GM19351 (cell line): ENCODE results near the gene CDH4.

Source experiments
- ATAC-seq: cut with Tn5 transposase; IDR thresholded peaks from one replicate; pipeline ENCODE4 v1.9.1; 2021; ENCODE audit warnings: mild to moderate bottlenecking, moderate library complexity; ENCODE audit not compliant: unreplicated experiment

CDH4 gene

DNA sequence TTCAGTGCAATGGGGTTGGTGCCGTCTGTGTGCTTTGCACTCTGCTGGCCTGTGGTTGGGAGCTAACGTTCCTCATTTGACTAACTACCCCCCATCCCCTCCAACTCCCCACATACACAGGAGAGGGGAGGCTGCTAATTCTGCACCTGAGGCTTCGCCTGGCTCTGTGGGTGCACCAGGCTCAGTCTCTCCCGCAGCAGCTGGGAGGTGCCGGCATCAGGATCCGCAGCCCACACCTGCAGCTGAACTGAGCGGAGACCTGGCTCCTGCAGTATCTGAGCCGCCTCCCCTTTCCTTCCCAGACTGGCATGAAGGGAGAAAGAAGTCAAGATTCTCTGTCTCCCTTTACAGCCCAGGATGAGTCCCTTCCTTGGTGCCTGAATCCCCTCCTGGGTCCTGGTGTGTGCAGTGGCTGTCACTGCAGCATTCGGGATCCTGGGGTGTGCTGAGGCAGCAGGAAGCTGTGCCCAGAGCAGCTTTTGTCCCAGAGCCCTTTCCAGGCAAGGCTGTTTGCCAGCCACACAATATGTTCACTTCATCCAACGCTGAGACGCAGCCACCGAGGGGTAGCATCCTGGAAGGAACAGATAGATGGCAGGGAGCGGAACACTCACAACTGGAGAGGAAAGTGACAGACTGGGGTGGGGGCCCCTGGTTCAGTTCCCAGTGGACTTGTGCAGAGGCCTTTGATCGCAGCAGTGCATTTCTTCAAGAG lies 70.2 kb downstream of the CDH4 start:
- ATAC-seq: no peak

DNA sequence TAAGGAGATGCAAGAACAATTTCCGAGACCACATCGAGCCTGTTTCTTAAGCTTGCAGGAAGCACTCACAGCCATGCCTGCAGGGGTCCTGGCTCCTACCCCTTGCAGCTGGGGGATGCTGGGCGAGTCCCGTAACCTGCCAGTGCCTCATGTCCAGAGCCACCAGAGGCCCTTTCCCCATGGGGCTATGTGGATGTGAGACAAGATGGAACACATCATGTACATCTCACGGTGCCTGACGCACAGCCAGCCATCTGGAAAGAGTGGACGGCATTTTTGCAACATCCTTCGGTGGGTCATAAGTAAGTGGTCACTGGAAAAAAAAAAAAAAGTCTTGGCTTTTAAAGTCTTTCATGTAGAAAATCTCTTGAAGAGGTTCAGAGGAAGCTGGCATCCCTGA lies 72.8 kb downstream of the CDH4 start:
- no peak for ATAC-seq

DNA sequence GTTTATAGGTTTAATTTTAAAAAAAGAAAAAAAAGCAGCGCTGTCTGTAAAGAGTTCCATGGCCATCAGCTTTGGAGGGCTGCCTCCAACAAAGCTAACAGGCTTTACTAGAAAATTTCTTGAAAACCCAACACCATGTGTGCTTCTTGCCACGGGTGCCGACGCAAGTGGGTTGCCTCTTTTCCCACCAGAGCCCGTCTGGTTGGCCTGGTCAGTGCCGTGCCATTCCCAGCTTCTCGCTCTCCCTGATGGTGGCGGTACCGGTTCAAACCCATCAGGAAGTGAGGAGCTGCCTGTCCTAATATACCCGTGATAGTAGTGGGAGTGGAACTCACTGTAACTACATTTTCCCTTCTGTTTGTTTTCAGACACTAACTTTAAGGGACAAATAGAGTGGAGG lies 73.7 kb downstream of the CDH4 start:
- no peak for ATAC-seq

DNA sequence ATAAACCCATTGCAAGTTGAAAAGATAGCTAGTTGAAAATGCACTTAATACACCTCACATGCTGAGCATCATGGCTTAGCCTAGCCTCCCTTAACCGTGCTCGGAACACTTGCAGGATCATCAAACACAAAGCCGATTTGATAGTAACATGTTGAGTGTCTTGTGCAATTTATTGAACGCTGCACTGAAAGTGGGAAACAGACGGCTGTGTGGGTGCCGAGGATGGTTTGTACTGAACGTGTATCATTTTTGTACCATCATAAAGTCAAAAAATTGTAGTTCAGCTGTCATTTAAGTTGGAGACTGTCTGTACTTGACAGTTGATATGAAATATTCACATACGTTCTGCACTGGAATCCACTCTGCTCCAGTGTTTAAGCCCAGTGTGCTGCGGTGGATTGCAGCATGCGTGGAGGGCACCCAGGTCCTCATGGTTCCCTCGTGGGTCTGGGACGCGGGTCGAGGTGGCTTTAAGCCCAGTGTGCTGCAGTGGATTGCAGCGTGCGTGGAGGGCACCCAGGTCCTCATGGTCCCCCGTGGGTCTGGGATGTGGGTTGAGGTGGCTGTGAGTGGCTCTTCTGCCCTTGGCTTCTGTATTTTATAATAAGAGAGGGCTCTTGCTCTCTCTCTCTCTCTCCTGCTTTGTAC lies 77.0 kb downstream of the CDH4 start:
- no peak for ATAC-seq

DNA sequence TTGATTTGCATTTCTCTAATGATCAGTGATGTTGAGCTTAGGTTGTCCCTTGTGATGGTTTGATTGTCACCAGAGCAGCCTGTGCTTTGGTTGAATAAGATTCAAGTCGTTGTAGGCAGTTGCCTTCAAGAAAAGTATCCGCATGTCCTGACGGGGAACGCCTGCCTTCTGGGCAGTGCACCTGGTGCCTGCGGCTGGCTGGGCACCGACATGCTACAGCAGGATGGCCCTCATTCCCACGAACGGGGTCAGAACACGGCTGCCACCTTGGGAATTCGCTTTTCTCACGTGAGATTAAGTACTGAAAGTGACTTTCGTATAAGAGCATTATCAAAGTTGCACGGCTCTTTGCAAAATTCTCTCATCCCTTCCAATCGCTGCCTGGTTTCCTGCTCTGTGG lies 78.4 kb downstream of the CDH4 start:
- ATAC-seq: no peak

DNA sequence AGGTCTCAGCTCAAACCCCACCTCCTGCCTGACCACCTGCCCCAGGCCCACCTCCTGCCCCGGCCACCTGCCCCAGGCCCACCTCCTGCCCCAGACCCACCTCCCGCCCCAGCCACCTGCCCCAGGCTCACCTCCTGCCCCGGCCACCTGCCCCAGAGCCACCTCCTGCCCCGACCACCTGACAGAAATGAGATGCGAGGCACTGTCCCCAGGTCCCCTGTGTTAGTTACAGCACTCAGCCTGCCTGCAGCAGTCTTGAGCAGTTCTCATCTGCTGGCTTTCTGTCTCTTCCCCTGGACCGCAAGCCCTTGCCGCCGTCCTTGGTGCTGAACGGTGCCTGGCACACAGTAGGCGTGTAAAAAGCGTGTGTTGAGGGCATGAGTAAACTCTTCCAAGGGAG lies 79.5 kb downstream of the CDH4 start:
- no peak for ATAC-seq

DNA sequence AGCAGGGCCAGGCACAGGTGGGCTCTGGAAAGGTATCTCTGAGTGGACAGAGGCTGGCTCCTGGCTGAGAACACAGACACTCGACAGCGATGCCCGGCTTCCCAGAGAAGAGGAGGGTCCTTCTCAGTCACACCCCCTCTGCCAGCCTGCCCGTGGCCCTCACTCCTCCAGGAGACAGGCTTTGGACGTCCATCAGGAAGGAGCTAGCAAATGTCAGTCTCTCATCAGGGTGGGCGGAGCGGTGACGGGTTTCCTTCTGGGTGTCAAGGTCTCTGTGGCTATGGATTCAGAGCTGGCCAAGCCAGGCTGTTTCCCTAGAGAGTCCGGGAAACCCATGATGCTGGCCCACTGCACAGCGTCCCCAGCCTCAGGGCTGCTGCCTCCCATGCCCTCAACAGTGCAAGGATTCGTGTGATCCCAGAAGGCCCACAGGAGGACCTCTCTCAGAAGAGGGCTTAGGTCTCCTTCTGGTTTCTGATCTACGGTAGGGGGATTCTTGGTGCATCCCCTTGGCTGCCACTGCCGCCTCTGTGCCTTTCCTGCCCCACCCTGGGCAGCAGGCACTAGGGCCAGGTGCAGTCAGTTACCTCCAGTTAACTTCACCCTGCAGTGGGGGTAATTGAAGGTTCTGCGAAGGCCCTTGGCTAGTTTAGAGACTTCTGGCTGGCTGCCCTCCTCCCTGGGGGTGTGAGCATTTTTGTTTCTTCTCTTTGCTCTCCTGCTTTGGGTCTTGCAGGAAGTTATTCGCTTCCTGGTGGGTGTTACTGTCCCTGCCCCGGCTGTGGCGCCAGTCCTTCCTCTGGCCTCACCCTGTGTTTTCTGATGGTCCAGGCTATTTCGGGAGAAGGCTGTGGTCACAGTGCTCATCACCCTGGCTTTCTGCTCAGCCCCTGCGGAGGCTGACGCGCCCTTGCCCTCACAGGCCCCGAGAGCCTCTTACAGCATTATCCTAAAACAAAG lies 80.2 kb downstream of the CDH4 start:
- no peak for ATAC-seq

DNA sequence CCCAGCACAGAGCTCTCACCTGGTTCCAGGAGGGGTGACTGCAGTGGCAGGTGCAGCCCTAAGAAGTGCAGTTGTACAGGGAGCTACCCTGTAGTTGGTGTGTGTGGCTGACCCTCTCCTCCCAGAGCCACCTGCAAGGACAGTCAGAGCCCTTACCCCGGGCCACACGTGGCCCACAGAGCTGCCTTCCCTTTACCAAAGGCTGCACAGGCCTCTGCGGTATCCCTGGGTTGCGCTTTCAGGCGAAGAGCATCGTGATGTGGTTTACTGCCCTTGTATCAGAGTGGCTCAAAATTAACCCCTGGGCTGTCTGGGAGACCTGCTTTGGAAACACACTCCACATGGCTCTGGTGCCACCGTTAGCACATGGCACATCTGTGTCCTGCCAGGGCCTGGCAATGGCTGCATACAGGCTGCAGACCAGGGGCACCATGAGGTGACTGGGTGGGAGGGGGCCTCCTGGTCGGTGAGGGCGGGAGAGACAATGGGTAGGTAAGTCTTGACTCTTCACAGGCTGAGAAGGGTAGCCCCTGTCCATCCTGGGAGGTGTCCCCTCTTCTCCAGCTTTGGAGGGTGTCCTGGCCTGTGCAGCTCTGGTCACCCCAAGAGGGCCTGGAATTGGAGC lies 81.5 kb downstream of the CDH4 start:
- no peak for ATAC-seq

DNA sequence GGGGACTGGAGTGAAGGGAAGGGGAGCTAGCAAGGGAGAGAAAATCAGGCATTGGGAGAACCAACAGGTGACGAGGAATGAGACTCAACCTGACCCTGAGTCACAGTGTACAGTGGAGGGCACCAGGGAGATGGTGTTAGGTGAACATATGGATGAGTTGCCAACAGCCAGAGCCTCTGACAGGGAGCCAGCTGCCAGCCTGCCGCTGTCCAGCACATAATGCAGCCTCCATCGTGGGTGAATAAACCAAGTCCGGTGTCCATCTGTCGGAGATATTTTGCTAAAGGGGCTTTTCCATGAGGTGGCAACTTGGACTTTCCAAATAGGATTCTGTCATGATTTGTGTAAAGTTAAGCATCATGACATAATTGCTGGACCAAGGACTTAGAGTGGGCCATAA lies 88.1 kb downstream of the CDH4 start:
- no peak for ATAC-seq

DNA sequence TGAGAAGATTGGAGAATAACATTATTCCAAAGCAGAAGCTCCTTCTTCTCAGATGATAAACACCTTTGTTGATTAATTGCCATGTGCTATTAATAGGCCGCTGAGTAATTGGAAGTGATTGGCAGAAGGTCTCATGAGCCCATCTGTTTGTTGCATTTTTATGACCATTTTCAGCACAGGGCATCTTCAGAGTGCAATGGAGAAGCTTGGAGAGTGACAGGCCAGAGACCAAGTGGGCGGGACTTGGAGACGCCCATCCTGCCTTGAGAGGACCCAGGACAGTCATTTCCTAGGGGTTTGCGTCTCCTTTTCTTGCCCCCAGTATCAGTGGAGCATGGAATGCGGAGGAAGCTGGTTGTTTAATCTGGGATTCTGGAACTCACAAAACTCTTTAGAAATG lies 89.5 kb downstream of the CDH4 start:
- no peak for ATAC-seq

DNA sequence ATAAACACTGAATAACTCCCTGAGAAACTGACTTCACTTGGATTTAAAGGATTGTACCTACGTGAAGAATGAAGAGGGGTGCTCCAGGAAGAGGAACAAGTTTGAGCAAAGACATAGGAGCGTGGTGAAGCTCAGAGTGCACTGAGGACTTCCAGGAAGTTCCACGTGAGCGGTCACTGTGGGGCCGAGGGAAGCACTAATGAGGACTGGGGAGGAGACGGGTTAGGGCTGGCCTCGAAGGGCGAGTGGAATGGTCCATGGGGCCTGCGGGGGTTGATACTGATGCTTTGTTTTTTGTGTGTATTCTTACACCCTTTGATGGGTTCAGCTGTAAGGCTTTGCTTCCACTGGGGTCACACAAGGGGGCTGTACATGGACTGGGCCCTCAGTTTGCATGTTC lies 91.9 kb downstream of the CDH4 start:
- ATAC-seq: no peak

DNA sequence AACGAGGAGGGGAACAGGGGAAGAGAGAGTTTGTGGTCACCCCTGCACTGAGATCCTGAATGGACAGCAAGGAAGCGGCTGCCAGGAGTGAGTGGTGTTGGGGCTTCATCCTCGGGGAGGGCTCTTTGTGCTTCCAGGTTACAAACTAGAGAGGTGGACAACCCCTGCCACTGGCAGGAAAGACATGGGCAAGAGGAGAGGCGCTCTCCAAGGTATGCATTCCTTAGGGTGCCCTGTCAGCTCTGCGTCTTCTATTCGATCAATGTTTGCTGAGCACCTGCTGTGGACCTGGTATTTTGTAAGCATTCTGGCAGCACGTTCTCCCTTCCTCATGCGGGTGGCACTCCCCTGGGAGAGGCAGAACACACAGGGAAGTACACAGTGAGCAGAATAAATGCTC lies 93.6 kb downstream of the CDH4 start:
- no peak for ATAC-seq

DNA sequence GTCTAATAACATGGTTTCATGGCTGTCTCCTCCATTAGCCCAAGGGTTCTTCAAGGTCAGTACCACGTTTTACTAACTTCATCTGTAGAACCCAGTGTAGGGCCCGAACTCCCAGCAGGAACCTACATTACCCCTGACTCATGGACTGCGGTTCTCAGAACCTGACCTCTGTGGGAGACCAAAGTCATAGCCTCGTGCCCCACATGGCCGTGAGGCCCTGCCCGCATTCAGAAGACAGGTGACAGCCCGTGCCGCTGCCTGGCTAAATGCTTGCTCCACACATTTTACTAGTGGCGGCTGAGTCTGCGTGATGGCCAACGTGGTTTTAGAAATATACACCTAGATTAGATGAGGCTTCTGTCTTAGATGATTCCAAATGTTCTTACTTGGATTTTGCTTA lies 94.9 kb downstream of the CDH4 start:
- no peak for ATAC-seq

DNA sequence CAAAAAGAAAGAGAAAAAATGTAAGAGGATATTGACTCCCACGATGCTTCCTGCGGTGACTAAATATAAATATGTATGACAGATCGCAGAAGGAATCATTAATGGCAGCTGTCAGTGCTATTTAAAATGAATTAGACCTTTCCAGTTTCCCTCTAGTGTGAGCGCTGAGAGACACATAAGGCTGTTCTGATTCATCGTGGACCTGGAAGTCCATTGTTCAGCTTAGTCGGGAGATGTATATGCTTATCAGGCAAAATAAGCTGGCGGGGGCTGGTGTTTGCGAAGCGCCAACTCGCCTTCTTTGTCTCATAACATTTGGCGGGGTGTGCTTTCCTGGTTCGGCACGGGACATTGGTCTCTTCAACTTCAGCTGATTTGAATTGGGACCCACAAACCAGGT lies 95.4 kb downstream of the CDH4 start:
- no peak for ATAC-seq

DNA sequence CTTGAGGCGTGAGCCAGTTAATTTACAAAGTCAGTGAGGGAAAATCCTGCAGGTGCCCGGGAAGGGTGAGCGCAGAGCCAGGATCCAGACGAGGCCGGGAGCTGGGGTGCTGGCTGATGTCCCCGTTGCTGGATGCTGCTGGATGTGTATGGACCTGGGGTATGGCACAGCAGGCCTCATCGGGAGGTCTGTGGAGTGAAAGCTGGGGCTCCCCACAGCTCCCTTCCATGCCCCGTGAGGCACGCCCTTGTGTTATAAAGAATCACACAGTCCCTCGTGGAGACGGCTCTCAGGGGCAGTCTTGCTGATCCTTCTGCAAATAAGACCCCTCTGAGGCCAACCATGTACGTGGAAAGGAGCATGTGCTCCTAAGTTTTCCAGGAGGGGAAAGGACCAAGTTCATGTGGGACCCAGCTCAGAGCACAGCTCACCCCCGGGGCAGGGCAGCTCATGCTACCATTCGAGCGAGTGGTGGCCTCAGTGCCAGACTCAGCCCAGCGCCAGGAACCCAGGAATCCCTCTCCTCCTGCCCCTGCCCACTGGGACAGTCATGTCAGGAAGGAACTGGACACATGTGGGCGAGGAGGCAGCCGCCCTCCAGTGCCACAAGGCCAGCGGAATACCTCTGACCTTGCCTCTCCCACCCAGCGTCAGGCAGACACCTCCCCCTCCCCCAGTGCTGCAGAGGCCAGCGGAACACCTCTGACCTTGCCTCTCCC lies 97.5 kb downstream of the CDH4 start:
- ATAC-seq: no peak

DNA sequence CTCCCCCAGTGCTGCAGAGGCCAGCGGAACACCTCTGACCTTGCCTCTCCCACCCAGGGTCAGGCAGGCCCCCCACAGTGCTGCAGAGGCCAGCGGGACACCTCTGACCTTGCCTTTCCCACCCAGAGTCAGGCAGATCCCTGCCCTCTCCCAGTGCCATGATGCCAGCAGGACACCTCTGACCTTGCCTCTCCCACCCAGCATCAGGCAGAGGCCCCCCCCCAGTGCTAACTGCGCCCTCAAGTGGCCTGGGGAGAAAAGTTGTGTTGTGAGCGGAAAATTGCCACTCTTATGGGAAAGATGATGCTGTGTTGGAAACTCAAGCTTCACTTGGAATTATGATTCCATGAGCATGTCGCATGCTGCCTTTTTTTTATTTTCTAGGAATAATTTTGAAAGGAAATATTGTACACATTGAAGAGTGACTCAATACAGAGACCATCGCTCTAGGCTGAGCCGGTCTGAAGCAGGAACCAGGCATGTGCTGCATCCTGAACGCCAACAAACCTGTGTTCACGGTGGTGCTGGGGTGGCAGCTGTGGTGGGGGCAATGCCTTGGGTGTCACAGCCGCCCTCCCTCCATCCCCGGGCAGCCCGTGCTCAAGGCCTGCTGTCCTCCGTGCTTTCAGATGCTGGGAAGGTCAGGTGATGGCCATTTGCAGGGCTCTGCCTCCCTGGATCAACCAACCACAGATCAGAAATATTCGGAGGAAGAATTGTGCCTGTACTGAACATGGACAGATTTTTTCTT lies 98.6 kb downstream of the CDH4 start:
- ATAC-seq: no peak

DNA sequence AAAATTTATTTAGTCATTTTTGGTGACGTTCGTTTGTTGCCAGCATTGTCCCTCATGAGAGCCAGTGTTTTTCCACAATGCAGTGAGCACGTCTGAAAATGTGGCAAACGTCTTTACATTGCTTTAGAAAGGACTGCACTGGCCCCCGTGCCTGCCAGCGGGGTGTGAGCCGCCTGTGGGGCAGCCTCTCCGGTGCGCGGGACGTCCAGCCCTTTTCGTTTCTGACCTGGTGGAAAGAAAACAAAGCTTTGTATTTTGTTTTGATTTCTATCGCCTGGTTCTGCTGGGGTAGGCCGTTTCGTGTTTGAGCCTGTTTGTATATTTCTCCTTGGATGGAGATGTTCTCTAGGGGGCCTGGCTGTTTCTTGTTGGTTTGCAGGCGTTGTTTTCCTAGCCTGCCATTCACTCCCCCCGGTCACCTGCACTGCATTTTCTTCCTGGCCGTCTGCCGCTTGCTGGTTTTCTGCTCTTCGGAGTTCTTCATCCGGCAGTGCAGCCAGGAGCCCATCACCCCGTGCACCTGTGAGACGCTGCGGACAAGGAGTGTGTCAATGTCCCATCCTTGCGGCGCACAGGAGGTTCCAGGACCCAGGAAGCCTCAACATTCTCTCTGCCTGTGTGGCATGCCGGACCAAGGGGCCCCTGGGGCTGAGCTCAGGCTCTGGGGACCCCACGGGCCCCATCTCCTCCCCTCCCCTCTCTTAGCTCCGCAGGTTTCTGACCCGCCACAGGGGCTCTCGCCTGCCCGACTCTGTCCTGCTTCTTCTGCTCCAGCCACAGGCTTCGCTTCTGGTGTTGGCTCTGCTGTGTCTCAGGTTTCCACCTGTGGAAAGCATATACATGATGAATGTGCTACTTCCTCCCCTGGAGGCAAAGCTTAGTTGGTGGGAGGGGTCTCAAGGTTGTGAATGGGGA lies 100.5 kb downstream of the CDH4 start:
- ATAC-seq: no peak

DNA sequence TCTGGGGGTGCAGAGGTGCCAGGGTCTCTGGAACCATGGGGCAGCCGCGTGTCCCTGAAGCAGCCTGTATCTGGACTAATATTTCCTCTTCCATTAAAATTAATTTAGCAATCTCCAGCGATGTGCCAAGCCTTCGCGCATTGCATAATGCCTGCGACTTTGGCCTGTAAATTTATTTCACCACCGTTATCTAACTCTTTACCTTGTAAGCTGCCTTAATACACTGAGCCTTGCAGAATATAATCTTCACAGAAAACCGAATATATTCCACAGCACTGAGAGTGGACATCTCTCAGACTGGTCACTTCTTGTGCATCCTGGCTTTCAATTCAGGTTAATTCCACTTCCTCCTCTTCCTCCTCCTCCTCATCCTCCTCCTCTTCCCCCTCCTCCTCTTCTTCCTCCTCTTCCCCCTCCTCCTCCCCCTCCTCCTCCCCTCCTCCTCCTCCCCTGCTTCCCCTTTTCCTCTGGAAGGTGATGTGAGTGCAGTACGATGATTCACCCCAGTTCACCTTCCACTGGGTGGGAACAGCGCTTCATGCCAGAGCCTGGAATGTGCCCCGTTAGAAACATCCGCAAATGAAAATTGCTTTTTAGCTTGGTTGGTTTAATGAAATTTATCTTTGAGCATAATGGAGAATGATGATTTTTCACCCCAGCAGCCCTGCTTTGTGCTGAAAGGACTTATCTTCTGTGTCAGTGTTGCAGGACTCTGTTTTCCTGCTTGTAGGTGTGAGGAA lies 101.4 kb downstream of the CDH4 start:
- ATAC-seq: no peak
